H1 (cell line): ENCODE data around the gene RPP25. TPM values are rescaled to one million over a fixed set of nuclear protein-coding genes. Genes with fewer than 3 reads are reported as not detected.
A peak's percentile ranks its signal among the peaks of the same experiment; 100 is the strongest.

Experiments used
- CTCF ChIA-PET: fragments of 300-600 bp; sonication (Branson Sonifier 250); formaldehyde crosslinking; loops from one replicate; lab custom pipeline; 2021; ENCODE audit not compliant: partially characterized antibody; lab: Charles Lee
- POLR2A ChIA-PET: fragments of 300-600 bp; sonication (Branson Sonifier 250); formaldehyde crosslinking; loops from one replicate; lab custom pipeline; 2021; ENCODE audit warnings: inconsistent platforms; ENCODE audit not compliant: partially characterized antibody; lab: Charles Lee
- DNase-seq, 2 experiments: peaks; one replicate each; pipeline versions ENCODE4 v3.0.0 to v3.0.0-alpha.2; 2010 to 2022; ENCODE audit warnings: low spot score in 2 of 2, low read depth in 1 of 2, mixed read lengths in 1 of 2
- FAIRE-seq: peaks from 2 replicates; lab custom pipeline; 2011; peaks lifted over from hg19 to GRCh38; lab: Jason Lieb, UNC
- H2AFZ ChIP-seq: 2 replicates; pipeline ENCODE4 v1.8.1; 2012; ENCODE audit warnings: low read length, inconsistent platforms
- H2AK5ac ChIP-seq: 2 replicates; pipeline ENCODE4 v1.6.1; 2013; ENCODE audit warnings: low read depth, low read length
- H2BK120ac ChIP-seq: replicated peaks from 2 replicates; pipeline ENCODE3; 2013; ENCODE audit warnings: low read depth, low read length, inconsistent platforms
- H2BK12ac ChIP-seq: 2 replicates; pipeline ENCODE4 v1.6.1; 2013; ENCODE audit warnings: low read depth, low read length
- H2BK15ac ChIP-seq: 2 replicates; pipeline ENCODE4 v1.6.1; 2013; ENCODE audit warnings: low read length
- H2BK20ac ChIP-seq: 2 replicates; pipeline ENCODE4 v1.6.1; 2013; ENCODE audit warnings: low read length
- H2BK5ac ChIP-seq: 2 replicates; pipeline ENCODE4 v1.6.1; 2013; ENCODE audit warnings: low read depth, low read length
- H3K14ac ChIP-seq: 2 replicates; pipeline ENCODE4 v1.6.1; 2013; ENCODE audit warnings: inconsistent platforms; ENCODE audit not compliant: insufficient read length
- H3K18ac ChIP-seq: 2 replicates; pipeline ENCODE4 v1.6.1; 2013; ENCODE audit warnings: low read length; ENCODE audit errors: extremely low read depth
- H3K23ac ChIP-seq: 2 replicates; pipeline ENCODE4 v1.6.1; 2013; ENCODE audit warnings: inconsistent platforms; ENCODE audit not compliant: insufficient read length
- H3K23me2 ChIP-seq: 2 replicates; pipeline ENCODE4 v1.6.1; 2013; ENCODE audit warnings: low read depth, low read length
- H3K27ac ChIP-seq: 2 replicates; pipeline ENCODE4 v1.6.1; 2011; ENCODE audit warnings: low read depth, low read length, inconsistent platforms
- H3K27me3 ChIP-seq, 4 experiments: replicated peaks in 1 of 4; 1 replicate in 1 of 4; 2 replicates in 3 of 4; pipeline versions ENCODE4 v1.6.1 to v1.8.1; 2011 to 2013; ENCODE audit warnings: low read length in 3 of 4, mild to moderate bottlenecking in 3 of 4, inconsistent platforms in 2 of 4, mixed read lengths in 2 of 4, moderate library complexity in 1 of 4; ENCODE audit not compliant: control insufficient read depth in 3 of 4, insufficient read depth in 3 of 4; ENCODE audit errors: extremely low read depth in 1 of 4
- H3K36me3 ChIP-seq, 4 experiments: 2 replicates each; pipeline versions ENCODE4 v1.6.1 to v1.8.1; 2011 to 2013; ENCODE audit warnings: mild to moderate bottlenecking in 4 of 4, low read length in 3 of 4, moderate library complexity in 2 of 4, control low read depth in 1 of 4, inconsistent platforms in 1 of 4; ENCODE audit not compliant: insufficient read depth in 4 of 4, control insufficient read depth in 2 of 4
- H3K4ac ChIP-seq: replicated peaks from 2 replicates; pipeline ENCODE3; 2013; ENCODE audit warnings: low read length, low read depth, mixed read lengths, inconsistent platforms; ENCODE audit not compliant: insufficient read length
- H3K4me1 ChIP-seq, 4 experiments: replicated peaks in 1 of 4; 1 replicate in 1 of 4; 2 replicates in 3 of 4; pipeline versions ENCODE4 v1.6.1 to v1.8.1; 2011 to 2013; ENCODE audit warnings: low read length in 3 of 4, inconsistent platforms in 2 of 4, mixed read lengths in 1 of 4; ENCODE audit not compliant: insufficient read depth in 4 of 4, control insufficient read depth in 3 of 4
- H3K4me2 ChIP-seq, 2 experiments: 2 replicates each; pipeline versions ENCODE4 v1.6.1 to v1.8.1; 2011 to 2013; ENCODE audit warnings: low read depth in 2 of 2, low read length in 2 of 2, control low read depth in 1 of 2, inconsistent platforms in 1 of 2, mild to moderate bottlenecking in 1 of 2; ENCODE audit not compliant: insufficient read depth in 1 of 2
- H3K4me3 ChIP-seq, 4 experiments: fragments of 200-600, 300-600 bp in 1 of 4; sonication (generic), shearing (Covaris generic), sonication (Bioruptor Twin) in 1 of 4; 2 replicates each; pipeline versions ENCODE4 v1.5.1 to v1.8.1; 2011 to 2016; ENCODE audit warnings: low read length in 4 of 4, low read depth in 3 of 4, control low read depth in 2 of 4, inconsistent platforms in 2 of 4, mild to moderate bottlenecking in 2 of 4, mixed read lengths in 1 of 4, moderate library complexity in 1 of 4; ENCODE audit not compliant: insufficient read depth in 2 of 4; ENCODE audit errors: extremely low read depth in 1 of 4
- H3K56ac ChIP-seq: replicated peaks from 2 replicates; pipeline ENCODE3; 2013; ENCODE audit warnings: low read depth, mild to moderate bottlenecking, mixed read lengths, low read length, inconsistent platforms; ENCODE audit not compliant: insufficient read length
- H3K79me1 ChIP-seq: 2 replicates; pipeline ENCODE4 v1.6.1; 2013; ENCODE audit warnings: low read depth, low read length, control low read depth
- H3K79me2 ChIP-seq, 2 experiments: 2 replicates each; pipeline versions ENCODE4 v1.6.1 to v1.8.1; 2012 to 2013; ENCODE audit warnings: low read length in 2 of 2, mild to moderate bottlenecking in 2 of 2, inconsistent platforms in 1 of 2; ENCODE audit not compliant: insufficient read depth in 2 of 2, control insufficient read depth in 1 of 2
- H3K9ac ChIP-seq, 4 experiments: replicated peaks in 1 of 4; 1 replicate in 1 of 4; 2 replicates in 3 of 4; pipeline versions ENCODE4 v1.6.1 to v1.8.1; 2011 to 2013; ENCODE audit warnings: low read depth in 3 of 4, low read length in 3 of 4, control low read depth in 2 of 4, mild to moderate bottlenecking in 2 of 4, moderate library complexity in 2 of 4, inconsistent platforms in 1 of 4; ENCODE audit errors: extremely low read depth in 1 of 4
- H3K9me3 ChIP-seq, 2 experiments: 2 replicates each; pipeline versions ENCODE4 v1.6.1 to v1.8.1; 2012 to 2013; ENCODE audit warnings: mild to moderate bottlenecking in 2 of 2, moderate library complexity in 2 of 2, control low read depth in 1 of 2, inconsistent platforms in 1 of 2, low read depth in 1 of 2, low read length in 1 of 2, mixed read lengths in 1 of 2; ENCODE audit not compliant: insufficient read depth in 2 of 2
- H4K20me1 ChIP-seq, 2 experiments: replicated peaks in 1 of 2; 2 replicates each; pipeline versions ENCODE3 to v1.8.1; 2011 to 2013; ENCODE audit warnings: inconsistent platforms in 2 of 2, low read length in 2 of 2, mild to moderate bottlenecking in 1 of 2; ENCODE audit not compliant: insufficient read depth in 2 of 2, control insufficient read depth in 1 of 2
- H4K5ac ChIP-seq: 2 replicates; pipeline ENCODE4 v1.6.1; 2013; ENCODE audit warnings: low read length, low read depth, mixed read lengths, inconsistent platforms; ENCODE audit not compliant: insufficient read length
- H4K8ac ChIP-seq: 2 replicates; pipeline ENCODE4 v1.8.0; 2013; ENCODE audit warnings: mild to moderate bottlenecking, moderate library complexity, low read length, inconsistent platforms; ENCODE audit not compliant: insufficient read depth; ENCODE audit errors: extremely low read depth
- H4K91ac ChIP-seq: replicated peaks from 2 replicates; pipeline ENCODE3; 2013; ENCODE audit warnings: low read length, mixed read lengths, inconsistent platforms; ENCODE audit not compliant: insufficient read length
- CHD2 ChIP-seq: IDR thresholded peaks from 2 replicates; pipeline ENCODE4 v1.6.1; 2012; ENCODE audit warnings: low read length, improper control_type of control experiment
- SAP30 ChIP-seq: fragments of 300-600 bp; sonication (generic); IDR thresholded peaks from 2 replicates; pipeline ENCODE4 v1.7.1; 2012; ENCODE audit warnings: low read length, moderate library complexity, mild to moderate bottlenecking, inconsistent platforms; ENCODE audit not compliant: insufficient read depth, insufficient replicate concordance
- WGBS, 2 experiments: shearing (Covaris generic) in 1 of 2; methylation state at CpG; one replicate each; pipeline versions ENCODE4 v1.1.6 to v1.1.7; 2013 to 2015; ENCODE audit warnings: low lambda C conversion rate in 2 of 2, mixed read lengths in 2 of 2, inconsistent platforms in 1 of 2, low coverage in 1 of 2, missing lambda C conversion rate in 1 of 2; ENCODE audit not compliant: insufficient replicate concordance in 2 of 2, insufficient coverage in 1 of 2, insufficient read length in 1 of 2; ENCODE audit errors: extremely low coverage in 1 of 2, missing lambda C conversion rate in 1 of 2; 5-methylcytosine and 5-hydroxymethylcytosine counted together
- polyA plus RNA-seq, 7 experiments: library from polyadenylated mRNA; depleted of rRNA in 3 of 7; stranded (reverse) in 5 of 7; unstranded in 2 of 7; fragments of >200 nt in 5 of 7; fragments of 200-250 nt in 2 of 7; gene quantifications; 1 replicate in 5 of 7; 2 replicates in 1 of 7; 4 replicates in 1 of 7; pipeline versions ENCODE4 v1.2.1 to v1.2.3, GENCODE V29; 2011 to 2013; ENCODE audit warnings: missing spikeins in 2 of 7, mixed read lengths in 2 of 7
- total RNA-seq: library from RNA; stranded (reverse); fragmentation: NEBNext Ultra II Directional; extraction: Animal tissue kit (Norgen Biotek cat#: 25700); gene quantifications from 2 replicates; pipeline ENCODE4 v1.2.1, GENCODE V29; 2021

RPP25 gene
- total and polyA plus RNA-seq, 2 of the 8 experiments (the other 6 are each of a cell fraction or from before 2014, with no cell fraction given) = 17.4 to 19.8 TPM

DNA sequence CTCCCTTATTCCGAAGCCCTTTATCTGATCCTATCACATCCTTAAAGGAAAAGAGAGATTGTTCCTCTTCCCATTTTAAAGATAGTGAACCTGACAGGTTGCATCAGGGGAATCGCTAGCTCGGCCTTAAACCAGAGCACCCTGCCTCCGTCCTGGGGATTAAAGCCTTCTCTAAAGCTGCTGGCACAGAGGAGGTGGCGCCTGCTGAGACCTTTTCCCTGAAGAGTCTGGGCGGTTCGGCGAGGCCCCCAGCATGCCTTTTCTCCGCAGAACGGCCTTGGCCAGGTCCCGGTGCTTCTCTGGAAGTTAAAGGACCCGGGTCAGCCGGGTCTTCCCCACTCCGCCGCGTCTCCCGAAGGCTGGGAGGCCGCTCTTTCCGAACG is 50.5 kb downstream of the RPP25 start:
- peaks cover 6% of the 10 kb centered on the region; the same call in 1 of the 2 replicates for H3K23me2 ChIP-seq
- H4K20me1 ChIP-seq = peaks cover 2 to 7% of the 10 kb centered on the region in 2 experiments
- H3K9me3 ChIP-seq = no peaks in the 10 kb centered on the region
- H3K27ac ChIP-seq = peak overlapping the region; percentile 71
- no peak overlapping the region for H3K14ac ChIP-seq
- H3K79me2 ChIP-seq = peaks cover 0 to 15% of the 10 kb centered on the region in 2 experiments; a peak in 2 of 4 replicates
- H3K56ac ChIP-seq = peak overlapping the region; percentile 95
- peak overlapping the region; percentile 78 for H4K5ac ChIP-seq
- WGBS, 2 experiments = 0% methylated on average over 20 of the region's 20 CpGs; no CpG with 5 or more reads in 1 of the 2 experiments
- H2AK5ac ChIP-seq = no peak overlapping the region
- no peak for TF ChIP-seq CHD2
- TF ChIP-seq SAP30 = peak; percentile 26
- TF ChIP-seq, all 59 proteins: peak for 1
- peak overlapping the region; percentile 75; the same call in 1 of the 2 replicates for H3K18ac ChIP-seq
- peak overlapping the region; percentile 2 for H4K91ac ChIP-seq
- peak overlapping the region; percentile 45; the same call in 1 of the 2 replicates for H4K8ac ChIP-seq
- CTCF ChIA-PET = interaction anchor here (0.9 to 2.0 kb wide), 10 partner anchors 16 to 273 kb away, joined by 3 to 12 read pairs (median 3); no protein-coding TSS in a partner anchor
- DNase-seq (peak in 1 of 2 experiments; percentile 63), FAIRE-seq (no peak)
- H3K4ac ChIP-seq = no peak overlapping the region
- no peak overlapping the region for H2BK15ac ChIP-seq
- POLR2A ChIA-PET = interaction anchor here (0.7 to 11.9 kb wide), 21 partner anchors 9 to 145 kb away, joined by 3 to 116 read pairs (median 6); partner anchors contain the start of genes COX5A, MPI, RPP25 and ULK3
- no peaks in the 10 kb centered on the region for H3K27me3 ChIP-seq
- peak overlapping the region; percentile 80 to 92 (median 84) for H3K9ac ChIP-seq
- H2BK20ac ChIP-seq = no peak overlapping the region
- H3K23ac ChIP-seq = no peak overlapping the region
- peak overlapping the region; percentile 77 to 83 for H3K4me2 ChIP-seq
- H2BK120ac ChIP-seq = no peak overlapping the region
- peak overlapping the region; percentile 72; the same call in 1 of the 2 replicates for H2BK5ac ChIP-seq
- no peak overlapping the region for H2BK12ac ChIP-seq
- H3K4me1 ChIP-seq = peaks cover 2 to 4% (median 3%) of the 10 kb centered on the region in 4 experiments
- H2AFZ ChIP-seq = 0 out of 2 replicates have a peak overlapping the region, but pooled peaks have one; percentile 2
- no peaks in the 10 kb centered on the region for H3K79me1 ChIP-seq
- peaks cover 12 to 35% (median 24%) of the 10 kb centered on the region in 4 experiments for H3K36me3 ChIP-seq
- peak overlapping the region; percentile 79 to 94 (median 90) for H3K4me3 ChIP-seq
